ENCODE data around the gene GIN1.
"Not testable (repeated sequence)": the region's sequence is repeated elsewhere in the genome, so short reads cannot be mapped to it uniquely, and the experiment has no call there.

GIN1 gene

DNA sequence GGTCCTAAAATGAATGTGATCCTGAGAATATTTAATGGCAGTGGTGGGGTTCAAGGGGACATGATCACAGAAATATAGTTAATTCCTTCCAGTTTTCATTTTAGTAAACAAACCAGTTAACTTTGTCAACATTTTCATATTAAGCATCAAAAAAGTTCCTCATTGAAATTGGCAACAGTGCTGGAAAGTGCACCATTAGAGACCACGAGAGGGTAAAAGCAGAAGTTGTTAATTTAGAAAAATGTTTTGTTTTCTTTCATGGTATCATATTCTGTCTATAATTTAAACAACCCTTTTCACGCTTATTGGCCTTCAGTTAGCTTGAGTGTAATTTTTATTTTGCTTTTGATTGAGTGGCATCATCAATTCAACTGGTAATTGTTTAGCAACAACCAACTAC is 11.9 kb downstream of the GIN1 start:
- FAIRE-seq = no peak

DNA sequence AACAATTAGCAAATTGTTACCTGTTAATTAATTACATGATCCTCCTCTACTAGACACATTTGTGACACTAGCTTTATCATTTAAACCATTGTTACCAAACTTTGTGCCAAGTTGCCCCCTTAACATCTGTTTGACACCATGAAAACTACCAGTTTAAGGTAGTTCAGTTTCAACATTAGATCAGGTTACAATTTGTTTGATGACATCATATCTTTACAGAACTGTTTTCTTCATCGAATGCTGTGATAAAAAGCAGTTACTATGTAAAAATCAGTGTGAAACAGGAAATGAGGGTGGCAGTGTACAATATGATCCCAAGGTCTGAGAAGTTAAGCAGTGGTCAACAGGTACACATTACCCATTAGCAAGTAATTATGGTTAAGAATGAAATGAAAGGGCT is 17.7 kb downstream of the GIN1 start:
- FAIRE-seq = no peak

DNA sequence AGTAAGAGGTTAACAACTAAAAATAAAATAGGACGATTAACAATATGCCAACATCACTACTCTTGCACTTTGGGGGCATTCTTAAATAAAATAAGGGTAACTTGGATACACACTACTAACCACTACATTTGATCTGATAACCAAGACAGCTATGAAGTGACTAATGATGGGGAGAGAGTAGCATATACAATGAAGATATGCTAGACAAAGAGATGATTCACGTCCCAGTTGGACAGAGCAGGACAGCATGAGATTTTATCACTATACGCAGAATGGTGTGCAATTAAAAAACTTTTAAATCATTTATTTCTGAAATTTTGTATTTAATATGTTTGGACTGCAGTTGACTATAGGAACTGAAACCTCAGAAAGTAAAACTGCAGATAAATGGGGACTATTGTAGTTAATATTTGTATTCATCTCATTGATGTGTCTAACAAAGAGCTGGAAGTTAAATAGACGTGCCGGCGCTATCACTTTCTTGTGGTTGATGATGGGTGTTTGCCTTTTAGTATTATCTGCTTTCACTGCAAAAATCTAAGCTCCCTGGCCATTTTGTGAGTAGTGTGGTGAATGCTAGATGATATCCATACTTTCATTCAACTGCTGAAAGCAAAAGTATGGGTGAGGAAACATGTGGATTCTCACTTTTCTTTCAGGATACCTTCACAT is 18.7 kb downstream of the GIN1 start:
- no peak for FAIRE-seq

DNA sequence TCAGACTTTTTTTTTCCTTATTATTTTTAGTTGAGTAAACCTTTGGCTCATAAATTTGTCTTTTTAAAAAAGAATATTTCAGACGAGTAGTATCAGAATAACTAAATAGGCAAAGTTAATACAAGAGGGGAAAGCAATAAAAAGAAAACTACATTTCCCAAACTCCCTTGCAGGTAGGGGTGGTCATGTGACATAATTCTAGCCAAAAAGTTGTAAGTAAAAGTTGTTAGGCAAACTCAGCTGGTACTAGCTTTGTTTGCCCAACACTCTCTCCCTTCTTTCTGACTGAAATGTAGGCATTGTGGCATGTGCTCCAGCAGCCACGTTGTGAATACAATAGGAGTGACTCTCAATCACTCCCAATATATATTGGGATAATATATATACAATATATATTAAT is 20.9 kb downstream of the GIN1 start:
- FAIRE-seq = no peak

DNA sequence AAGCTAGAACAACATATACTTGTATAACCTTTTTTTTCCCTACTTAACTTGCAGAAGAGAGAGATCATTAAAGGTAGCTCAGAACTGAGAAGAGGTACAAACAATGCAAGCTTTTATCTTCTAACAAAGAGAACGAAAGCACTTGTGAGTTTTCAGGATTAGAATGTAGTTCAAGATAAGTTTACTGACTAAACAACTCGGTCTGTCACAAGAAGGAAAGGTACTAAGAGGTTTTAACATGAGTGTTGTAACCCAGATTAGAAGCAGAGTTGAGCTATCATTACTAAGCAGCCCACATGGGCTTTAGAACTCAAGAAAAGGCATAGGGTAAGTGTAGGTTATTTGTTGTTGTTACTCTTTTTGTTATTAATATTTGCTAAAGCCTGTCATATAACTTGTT is 25.2 kb downstream of the GIN1 start:
- FAIRE-seq = no peak

DNA sequence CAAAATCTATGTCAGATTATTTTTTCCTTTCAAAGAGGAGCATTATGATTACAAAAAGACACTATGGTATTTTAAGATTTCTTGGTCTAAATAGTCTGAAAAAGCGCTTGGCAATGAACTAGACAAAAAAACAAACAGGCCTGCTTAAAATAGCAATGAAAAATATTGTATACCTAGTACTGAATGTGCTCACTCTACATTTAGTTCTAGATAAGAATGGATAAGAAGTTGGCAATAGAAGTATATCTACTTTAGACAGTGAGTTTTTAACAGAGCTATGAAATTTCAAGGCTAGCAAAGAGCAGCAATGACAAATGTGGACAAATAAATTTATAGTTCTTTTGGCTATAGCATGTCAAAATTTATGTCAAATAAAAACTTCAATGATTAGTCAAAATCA is 26.2 kb downstream of the GIN1 start:
- FAIRE-seq = no peak

DNA sequence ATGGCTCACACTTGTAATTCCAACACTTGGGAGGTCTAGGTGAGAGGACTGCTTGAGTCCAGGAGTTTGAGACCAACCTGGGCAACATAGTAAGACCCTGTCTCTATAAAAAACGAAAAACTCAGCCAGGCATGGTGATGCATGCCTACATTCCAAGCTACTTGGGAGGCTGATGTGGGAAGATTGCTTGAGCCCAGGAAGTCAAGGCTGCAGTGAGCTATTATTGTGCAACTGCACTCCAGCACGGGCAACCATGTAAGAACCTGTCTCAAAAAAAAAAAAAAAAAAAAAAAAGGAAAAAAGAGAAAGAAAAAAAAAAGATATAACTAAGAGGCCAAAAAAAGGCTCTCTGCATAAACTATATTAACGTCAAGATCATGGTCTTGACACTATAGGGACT is 27.3 kb downstream of the GIN1 start:
- FAIRE-seq = no peak

DNA sequence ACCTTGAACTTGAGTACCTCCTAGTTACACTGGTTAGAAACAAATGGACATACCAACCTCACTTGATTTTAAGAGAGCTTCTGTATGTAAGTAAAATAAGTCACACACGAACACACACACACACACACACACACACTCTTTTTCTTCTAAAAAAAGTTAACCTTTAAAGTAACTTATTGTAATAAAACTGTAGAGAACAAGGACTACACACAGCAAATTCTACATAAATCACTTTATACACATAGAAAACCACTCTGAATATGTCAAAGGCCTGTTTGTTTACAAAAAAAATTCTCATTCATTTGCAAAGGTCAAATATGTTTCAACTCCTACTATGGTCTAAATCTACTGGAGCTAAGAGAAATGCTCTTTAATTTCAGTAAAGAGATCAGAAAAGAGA is 29.1 kb downstream of the GIN1 start:
- FAIRE-seq = no peak

DNA sequence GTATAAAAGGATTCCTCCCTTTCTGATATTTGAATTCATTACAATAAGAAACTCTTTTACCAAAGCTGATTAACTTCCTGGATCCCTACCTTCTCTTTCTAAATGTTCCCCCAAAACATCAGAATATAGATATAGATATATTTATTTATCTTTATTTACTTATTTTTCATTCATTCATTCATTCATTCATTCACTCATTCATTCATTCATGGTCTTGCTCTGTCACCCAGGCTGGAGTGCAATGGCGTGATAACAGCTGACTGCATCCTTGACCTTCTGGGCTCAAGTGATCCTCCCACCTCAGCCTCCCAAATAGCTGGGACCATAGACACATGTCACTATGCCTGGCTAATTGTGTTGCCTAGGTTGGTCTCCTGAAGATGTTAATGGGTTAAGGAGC is 30.7 kb downstream of the GIN1 start:
- no peak for FAIRE-seq

DNA sequence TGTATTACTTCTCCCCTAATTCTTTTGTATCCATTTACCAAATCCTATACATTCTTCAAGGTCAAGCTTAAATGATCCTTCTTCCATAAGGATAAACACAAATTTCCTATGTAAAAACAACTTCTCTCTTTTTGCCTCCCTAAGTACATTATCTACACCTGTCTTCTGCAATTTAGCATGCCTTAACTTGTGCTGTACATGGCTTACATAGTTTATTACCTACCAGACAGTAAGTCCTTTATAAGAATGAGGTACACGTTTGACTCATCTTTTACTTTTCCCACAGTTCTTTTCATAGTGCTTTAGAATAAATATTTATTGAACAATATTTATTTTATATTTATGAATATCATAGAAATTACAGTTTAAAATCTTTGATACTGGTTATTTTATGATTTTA is 33.4 kb downstream of the GIN1 start:
- FAIRE-seq = no peak

DNA sequence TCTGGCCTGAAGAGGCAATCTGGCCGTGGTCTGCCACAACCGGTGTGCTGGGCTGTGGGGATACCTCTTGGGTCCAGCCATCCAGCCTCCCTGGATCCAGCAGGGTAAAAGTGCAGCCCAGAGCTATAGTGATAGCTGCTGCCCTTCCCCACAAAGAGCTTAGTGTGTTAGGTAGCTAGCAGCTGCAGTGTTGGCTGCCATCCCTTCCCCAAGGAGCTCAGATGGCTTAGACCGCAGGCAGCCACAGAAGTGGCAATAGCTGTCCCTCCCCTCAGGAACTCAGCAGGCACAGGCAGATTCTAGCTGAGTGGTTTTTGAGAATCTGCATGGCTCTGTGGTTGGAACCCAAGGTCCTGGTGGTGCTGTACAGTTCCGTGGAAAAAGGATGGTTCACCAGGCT is 40.1 kb downstream of the GIN1 start:
- no peak for FAIRE-seq

DNA sequence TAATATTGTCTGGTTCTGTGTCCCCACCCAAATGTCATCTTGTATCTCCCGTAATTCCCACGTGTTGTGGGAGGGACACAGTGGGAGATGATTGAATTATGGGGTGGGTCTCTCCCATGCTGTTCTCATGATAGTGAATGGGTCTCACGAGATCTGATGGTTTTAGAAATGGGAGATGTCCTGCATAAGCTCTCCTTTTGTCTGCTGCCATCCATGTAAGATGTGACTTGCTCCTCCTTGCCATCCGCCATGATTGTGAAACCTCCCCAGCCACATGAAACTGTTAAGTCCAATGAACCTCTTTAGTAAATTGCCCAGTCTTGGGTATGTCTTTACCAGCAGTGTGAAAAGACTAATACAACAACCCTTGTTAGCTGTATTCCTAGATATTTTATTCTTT is 44.5 kb downstream of the GIN1 start:
- no peak for FAIRE-seq

DNA sequence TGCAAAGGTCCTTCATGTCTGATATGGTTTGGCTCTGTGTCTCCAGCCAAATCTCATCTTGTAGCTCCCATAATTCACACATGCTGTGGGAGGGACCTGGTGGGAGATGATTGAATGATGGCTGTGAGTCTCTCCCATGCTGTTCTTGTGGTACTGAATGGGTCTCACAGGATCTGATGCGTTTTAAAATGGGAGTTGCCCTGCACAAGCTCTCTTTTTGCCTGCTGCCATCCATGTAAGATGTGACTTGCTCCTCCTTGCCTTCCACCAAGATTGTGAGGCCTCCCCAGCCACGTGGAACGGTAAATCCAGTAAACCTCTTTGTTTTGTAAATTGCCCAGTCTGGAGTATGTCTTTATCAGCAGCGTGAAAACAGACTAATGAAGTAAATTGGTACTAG is 46.4 kb downstream of the GIN1 start:
- FAIRE-seq = not testable (repeated sequence)

DNA sequence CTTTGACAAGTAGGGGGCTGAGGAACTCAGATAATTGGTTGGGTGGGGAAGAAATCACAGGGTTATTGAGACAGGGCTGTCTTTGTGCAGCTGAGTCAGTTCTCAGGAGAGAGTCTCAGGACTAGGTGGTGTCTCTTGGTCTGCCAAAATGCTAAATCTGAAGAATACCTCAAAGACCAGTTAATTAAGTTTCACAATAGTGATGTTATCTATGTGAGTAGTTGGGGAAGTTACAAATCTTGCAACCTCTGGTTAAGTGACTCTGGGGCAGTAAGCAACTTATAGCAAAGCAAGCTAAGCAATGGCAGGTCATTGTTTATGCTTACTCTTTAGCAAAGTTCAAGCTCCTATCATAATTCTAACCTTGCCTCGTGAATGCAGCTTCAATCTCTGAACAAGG is 53.6 kb downstream of the GIN1 start:
- no peak for FAIRE-seq

DNA sequence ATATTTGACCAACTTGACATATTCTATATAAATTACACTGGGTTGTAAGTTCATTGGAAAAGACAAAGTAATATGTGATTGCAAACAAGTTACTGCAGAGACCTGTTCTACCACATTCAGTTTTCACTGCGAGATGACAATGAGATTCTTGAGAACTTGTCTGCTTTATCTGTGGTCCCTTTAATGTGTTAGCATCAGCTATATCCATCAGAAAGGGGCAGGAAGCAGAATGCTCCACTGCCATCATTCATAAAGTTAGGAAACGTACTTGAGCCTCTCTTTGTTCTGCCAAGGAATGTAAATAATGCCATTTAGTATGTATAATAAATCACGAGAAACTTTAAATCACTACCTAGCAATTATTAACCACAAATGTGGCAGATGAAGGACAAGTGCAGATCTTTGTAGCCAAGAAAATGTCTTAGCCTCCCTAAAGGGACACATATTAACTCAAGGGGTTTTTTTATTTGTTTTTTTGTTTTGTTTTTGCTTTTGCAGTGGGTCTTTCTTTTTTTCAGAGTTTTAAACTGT is 59.4 kb downstream of the GIN1 start:
- FAIRE-seq = no peak

DNA sequence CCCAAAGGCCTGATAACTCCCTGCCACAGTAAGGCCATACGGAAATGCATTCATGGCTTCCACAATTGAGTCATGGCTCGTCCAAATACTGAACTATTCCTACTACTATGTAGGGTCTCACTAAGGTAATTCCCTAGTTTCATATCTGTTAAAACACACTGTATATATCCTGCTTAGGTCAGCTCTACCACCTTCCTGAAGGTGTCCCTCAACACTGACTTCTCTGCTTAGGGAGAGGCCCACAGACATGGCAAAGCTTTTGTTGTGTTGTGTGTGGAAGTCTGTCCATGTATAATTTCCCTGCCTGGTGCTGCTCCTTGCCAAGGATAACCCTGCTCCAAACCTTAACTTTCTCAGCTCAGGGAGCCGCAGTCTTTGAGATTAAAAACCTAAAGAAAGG is 60.4 kb downstream of the GIN1 start:
- no peak for FAIRE-seq

DNA sequence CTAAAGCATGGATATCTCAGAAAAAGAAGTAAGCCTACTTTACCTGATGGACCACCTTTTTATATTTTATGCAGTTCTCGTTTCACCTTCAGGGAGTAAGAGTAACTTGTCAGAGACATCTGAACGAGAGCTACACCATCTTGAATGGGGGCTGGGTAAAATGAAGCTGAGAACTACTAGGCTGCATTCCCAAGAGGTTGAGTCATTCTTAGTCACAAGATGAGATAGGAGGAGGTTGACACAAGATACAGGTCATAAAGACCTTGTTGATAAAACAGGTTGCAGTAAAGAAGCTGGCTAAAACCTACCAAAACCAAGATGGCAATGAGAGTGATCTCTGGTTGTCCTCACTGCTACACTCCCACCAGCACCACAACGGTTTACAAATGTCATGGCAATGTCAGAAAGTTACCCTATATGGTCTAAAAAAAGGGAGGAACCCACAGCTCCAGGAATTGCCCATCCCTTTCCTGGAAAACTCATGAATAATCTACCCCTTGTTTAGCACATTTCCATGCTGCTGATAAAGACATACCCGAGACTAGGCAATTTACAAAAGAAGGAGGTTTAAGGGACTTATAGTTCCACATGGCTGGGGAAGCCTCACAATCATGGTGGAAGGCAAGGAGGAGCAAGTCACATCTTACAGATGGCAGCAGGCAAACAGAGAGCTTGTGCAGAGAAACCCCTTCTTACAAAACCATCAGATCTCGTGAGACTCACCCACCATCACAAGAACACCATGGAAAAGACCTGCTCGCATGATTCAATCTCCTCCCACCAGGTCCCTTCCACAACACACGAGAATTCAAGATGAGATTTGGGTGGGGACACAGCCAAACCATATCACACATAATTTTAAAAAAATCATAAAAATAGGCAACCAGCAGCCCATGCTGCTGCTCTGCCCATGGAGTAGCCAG is 62.5 kb downstream of the GIN1 start:
- no peak for FAIRE-seq

DNA sequence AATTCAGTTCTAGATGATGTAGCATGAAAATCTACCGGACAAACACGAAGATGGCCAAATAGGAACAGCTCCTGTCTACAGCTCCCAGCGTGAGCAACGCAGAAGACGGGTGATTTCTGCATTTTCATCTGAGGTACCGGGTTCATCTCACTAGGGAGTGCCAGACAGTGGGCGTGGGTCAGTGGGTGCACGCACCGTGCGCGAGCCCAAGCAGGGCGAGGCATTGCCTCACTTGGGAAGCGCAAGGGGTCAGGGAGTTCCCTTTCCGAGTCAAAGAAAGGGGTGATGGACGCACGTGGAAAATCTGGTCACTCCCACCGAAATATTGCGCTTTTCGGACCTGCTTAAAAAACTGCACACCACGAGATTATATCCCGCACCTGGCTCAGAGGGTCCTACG is 73.2 kb downstream of the GIN1 start:
- not testable (repeated sequence) for FAIRE-seq

DNA sequence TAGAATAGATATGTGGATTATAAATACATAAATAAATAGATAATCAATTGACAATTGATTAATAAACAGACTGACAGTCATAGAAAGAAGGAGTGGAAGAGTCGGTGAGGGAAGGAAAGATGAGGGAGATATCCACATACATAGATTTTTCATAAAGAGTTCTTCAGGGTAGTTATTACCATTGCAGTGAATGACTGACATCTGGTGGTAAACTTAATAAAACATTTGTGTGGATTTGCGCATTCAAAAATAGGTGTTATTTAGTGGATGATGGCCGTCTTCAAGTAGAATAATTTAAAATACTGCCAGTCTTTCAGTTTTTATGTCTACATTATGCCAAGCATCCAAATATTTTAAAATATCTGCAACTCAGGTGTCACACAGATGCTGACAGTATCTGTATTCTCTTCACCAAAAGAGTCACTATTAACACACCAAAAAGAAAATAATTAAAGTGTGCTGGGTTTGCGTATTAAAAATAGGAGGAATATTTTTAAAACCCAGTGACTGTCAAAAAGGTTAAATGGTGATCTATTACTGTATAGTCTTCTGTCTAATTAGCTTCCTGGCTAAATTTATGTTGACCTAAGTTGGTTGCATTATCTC is 78.8 kb downstream of the GIN1 start:
- no peak for FAIRE-seq

DNA sequence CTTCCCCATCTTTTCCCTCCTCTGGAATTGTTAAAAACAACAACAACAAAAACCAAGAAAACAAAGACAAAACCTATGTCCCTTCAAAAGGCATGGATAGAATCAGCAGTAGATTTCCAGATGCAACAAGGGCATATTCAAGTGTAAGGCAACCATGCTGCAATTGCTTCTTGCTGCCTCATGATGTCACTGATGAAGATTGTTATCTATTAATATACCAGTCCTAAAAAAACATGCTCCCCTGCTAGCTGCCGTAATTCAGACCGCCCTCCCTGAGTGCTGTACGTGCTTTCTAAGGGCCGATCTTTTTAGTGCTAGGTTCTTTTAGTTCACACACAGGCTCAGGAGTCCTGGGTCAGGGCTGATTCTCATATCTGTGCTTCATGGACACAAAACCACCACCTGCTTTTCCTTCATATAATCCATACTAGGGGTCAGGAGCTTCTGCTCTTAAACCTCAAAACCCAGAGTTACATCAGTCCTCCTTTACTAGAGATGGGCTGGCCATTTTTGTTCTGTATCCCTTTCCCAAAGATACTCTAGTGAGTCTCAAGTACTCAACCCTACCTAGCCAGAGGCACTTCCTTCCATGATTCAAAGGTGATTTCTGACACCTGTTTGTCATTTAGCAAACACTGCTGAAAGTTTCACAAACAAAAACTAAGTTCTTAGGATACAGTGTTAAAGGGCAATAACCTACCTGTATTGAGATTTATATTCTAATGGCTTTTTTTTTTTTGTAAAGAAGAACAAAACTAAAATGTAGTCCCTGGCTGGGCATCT is 82.1 kb downstream of the GIN1 start:
- FAIRE-seq = no peak

DNA sequence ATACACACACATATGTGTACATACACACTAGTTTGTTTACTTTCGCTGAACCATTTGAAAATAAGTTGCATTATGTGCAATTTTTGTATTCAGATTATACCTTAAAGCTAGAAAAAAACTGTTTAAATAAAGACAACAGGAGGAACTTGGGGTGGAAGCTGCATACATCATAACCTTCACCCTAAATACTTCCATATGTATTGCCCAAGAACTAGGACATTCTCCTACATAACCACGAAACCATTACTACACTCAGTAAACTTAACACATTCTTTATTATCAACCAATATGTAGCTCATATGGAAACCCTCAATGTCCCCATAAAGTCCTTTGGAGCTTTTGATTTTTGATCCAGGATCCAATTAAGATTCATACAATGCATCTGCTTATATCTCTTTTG is 83.3 kb downstream of the GIN1 start:
- no peak for FAIRE-seq

Measured in TTC549 (cell line).